Aorta (tissue), 5 donors: ENCODE data around the gene ZNF502. TPM values are rescaled to one million over a fixed set of nuclear protein-coding genes. Genes with fewer than 3 reads are reported as not detected.
A peak's percentile ranks its signal among the peaks of the same experiment; 100 is the strongest.

Experiments
- ATAC-seq: fragments of 200-7000 bp; cut with Tn5 transposase; one replicate; pipeline ENCODE4 v1.9.1; 2022; ENCODE audit warnings: moderate library complexity; ENCODE audit not compliant: low FRiP score
- DNase-seq, 2 donors: peaks; one replicate each; pipeline ENCODE4 v3.0.0-alpha.2; 2020
- H3K27ac ChIP-seq, 2 donors: one replicate each; pipeline ENCODE4 v1.5.1; 2013; ENCODE audit warnings: low read length in 2 of 2, mild to moderate bottlenecking in 2 of 2, moderate library complexity in 2 of 2, control low read depth in 1 of 2, inconsistent platforms in 1 of 2, low read depth in 1 of 2
- H3K27me3 ChIP-seq, 2 donors: one replicate each; pipeline ENCODE4 v1.6.1; 2013; ENCODE audit warnings: control low read depth in 1 of 2, low read length in 1 of 2, mild to moderate bottlenecking in 1 of 2, moderate library complexity in 1 of 2; ENCODE audit not compliant: insufficient read depth in 2 of 2, control insufficient read depth in 1 of 2
- H3K36me3 ChIP-seq, 2 donors: one replicate each; pipeline ENCODE4 v1.6.1; 2013; ENCODE audit warnings: control low read depth in 1 of 2, low read length in 1 of 2, mild to moderate bottlenecking in 1 of 2; ENCODE audit not compliant: insufficient read depth in 2 of 2, control insufficient read depth in 1 of 2
- H3K4me1 ChIP-seq, 2 donors: one replicate each; pipeline ENCODE4 v1.6.1; 2013; ENCODE audit warnings: low read length in 2 of 2, control low read depth in 1 of 2, mild to moderate bottlenecking in 1 of 2, moderate library complexity in 1 of 2; ENCODE audit not compliant: insufficient read depth in 2 of 2, control insufficient read depth in 1 of 2
- H3K4me3 ChIP-seq, 2 donors: one replicate each; pipeline ENCODE4 v1.5.1; 2013; ENCODE audit warnings: low read length in 2 of 2, control low read depth in 1 of 2, mild to moderate bottlenecking in 1 of 2
- H3K9me3 ChIP-seq: one replicate; pipeline ENCODE4 v1.6.1; 2013; ENCODE audit warnings: mild to moderate bottlenecking, low read length; ENCODE audit not compliant: control insufficient read depth
- WGBS, 2 donors: extraction: QIAGEN DNeasy Blood & Tissue Kit; methylation state at CpG; one replicate each; pipeline ENCODE4 v1.1.7; 2013; 5-methylcytosine and 5-hydroxymethylcytosine counted together
- intact Hi-C, 2 donors: fragments of 100-400 bp; cut with DNase I; formaldehyde crosslinking; loops; one replicate each; pipeline versions ENCODE4 v1.14.2 to v1.15.0; 2022
- polyA plus RNA-seq, 2 donors: library from polyadenylated mRNA; stranded (reverse); fragments of 200-250 nt; gene quantifications; one replicate each; pipeline ENCODE4 v1.2.3, GENCODE V29; 2013
- total RNA-seq, 2 donors: library from RNA; stranded (reverse); fragmentation: NEBNext Ultra II Directional; extraction: Animal tissue kit (Norgen Biotek cat#: 25700); gene quantifications; one replicate each; pipeline ENCODE4 v1.2.1, GENCODE V29; 2021
- donor health status: healthy with polysubstance abuse.
- donor health status: Bipolar disorder and iron deficiency.
- donor health status: DM: no; HTN: no; CAD: no.
- donor health status: DM: no; HTN: no; CAD: no.
- donor health status: DM: yes; HTN: yes; CAD: no.

The ZNF502 gene
- total and polyA plus RNA-seq, 4 donors: 2.5 to 5.9 (median 5.2) TPM

DNA sequence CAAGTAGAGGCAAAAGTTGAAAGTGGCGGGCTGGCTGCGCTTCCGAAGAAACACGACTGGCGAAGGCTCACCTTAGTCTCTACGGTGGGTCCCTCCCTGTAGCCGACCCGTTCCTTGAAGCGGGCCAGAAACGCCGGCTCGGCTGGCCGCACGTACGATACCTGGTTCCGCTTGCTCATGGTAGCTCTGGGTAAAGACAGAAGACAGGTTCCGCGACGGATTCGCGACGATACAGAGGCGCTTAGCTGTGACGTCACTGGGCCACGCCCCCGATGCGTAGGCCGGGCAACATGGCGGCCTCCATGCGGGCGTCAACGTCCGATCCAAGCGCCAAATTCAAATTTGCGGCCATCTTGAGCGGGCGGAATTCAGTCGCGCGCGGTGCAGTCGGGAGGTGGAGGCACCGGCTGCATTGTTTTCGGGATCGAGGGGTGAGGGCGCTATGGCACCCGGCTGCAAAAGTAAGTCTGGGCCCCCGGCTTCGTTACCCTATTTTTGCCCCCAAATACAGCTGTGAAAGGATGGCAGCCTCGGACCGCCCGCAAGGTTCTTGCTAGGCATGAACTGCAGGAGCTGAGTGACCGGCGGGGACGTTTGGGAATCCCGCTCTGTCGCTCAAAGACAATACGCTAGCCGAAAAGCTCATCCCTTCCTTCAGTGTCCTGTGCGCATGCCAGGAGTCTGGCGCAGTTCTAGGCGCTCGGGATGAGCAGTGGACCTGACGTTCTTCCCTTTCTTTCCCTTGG is 49.1 kb downstream of the ZNF502 start, which contains the start of the genes KIAA1143 and KIF15:
Gene KIAA1143, minus strand, starts transcription at position 196 of the 746 bp plus-strand sequence. Its CDS starts 17 bp downstream, at position 179.
Gene KIF15, plus strand, starts transcription at position 371 of the 746 bp plus-strand sequence. Its CDS starts 72 bp downstream, at position 443.
- WGBS, 2 donors: 1% methylated on average over 64 of the region's 64 CpGs

DNA sequence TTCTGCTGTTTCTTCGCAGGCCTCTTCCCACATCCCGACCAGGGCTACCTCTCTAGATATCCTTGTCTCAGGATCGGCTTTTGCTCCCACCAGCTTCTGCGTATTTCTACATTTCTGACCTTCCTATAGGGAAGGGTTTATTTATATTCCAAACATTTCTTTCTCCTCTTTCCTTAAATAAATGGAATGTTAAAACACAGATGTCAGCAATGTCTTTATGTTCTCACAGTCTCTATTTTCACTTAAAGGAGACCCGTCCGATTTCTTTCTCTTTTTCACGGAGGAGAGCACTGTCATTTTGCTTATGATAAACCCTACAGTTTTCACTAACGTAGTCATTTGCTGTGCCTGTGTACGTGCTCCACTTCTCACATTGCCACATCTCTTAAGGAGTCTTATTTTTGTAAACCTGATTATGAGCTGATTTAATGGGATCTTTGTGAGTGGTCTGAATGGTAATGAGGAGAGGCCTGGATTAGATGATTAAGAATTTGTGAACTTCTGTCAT is 49.8 kb downstream of the ZNF502 start:
- ATAC-seq (no peak), DNase-seq (no peak)
- Histone ChIP-seq H3K4me3 (peak overlapping the region; percentile 31 to 84), H3K27me3 (no peaks in the 10 kb centered on the region), H3K9me3 (no peaks in the 10 kb centered on the region), H3K27ac (no peak overlapping the region), H3K36me3 (no peaks in the 10 kb centered on the region), H3K4me1 (no peaks in the 10 kb centered on the region)
- 0% methylated on average over 9 of the region's 9 CpGs for WGBS, 2 donors
- intact Hi-C loops: loop anchor here (5.0 to 10.0 kb wide), 5 partner anchors 50 to 225 kb away; partner anchors contain the start of genes ZNF35 (in 1 of the 2) and ZNF502 (in 1 of the 2)

More for the DNA sequence above, 49.1 kb downstream of the ZNF502 start, which contains the start of the genes KIAA1143 and KIF15:
- H3K9me3 ChIP-seq: no peaks in the 10 kb centered on the region
- no peaks in the 10 kb centered on the region for H3K27me3 ChIP-seq
- DNase-seq (peak; percentile 98 to 99), ATAC-seq (peak; percentile 100)
- H3K27ac ChIP-seq: no peak within 1 kb of the TSS
- H3K4me3 ChIP-seq: peak within 1 kb of the TSS; percentile 73 to 84
- intact Hi-C loops: loop anchor here (1.0 to 10.0 kb wide), 7 partner anchors 31 to 224 kb away; partner anchors contain the start of genes TMEM42 (in 2 of the 2), ZNF35 (in 1 of the 2) and ZNF502 (in 1 of the 2)
- no peaks in the 10 kb centered on the region for H3K4me1 ChIP-seq
- no peaks in the 10 kb centered on the region for H3K36me3 ChIP-seq

DNA sequence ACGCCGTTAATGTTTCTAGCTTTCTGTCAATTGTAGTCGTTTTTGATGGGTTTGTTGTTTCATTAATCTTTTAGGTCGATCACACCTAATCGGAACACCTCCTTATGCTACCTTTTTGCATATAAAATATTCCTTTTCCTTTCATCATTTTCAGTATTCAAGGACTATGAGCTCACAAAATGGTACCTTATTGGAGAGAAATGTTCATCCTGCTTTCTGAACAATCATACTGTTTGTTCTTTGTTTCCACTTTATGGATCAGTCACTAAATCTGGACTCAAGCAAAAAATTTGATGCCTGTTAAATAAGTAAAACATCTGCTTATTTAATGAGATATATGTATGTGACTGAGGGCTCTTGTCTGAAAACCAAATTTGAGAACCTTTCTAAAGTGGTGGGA is 50.2 kb downstream of the ZNF502 start:
- H3K4me3 ChIP-seq: no peak overlapping the region
- no peak for ATAC-seq
- intact Hi-C loops: loop anchor here (5.0 to 10.0 kb wide), 5 partner anchors 50 to 225 kb away; partner anchors contain the start of genes ZNF35 (in 1 of the 2) and ZNF502 (in 1 of the 2)

DNA sequence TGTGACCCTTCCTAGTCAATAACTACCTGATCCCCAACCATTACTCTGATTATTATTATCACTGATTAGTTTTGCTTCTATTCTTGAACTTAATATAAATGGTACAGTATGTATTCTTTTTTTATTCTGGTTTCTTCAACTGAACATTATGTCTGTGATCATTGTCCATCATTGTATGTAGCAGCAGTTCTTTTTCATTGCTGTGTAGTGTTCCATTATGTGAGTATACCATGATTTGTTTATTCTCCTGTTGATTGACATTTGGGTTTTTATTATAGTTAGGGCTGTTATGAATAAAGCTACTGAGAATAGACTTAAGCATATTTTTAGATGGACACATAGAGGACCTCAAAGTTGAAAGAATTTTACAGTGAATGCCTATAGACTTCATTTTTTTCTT is 51.8 kb downstream of the ZNF502 start:
- H3K36me3 ChIP-seq: no peaks in the 10 kb centered on the region
- no peak overlapping the region for H3K27ac ChIP-seq
- H3K27me3 ChIP-seq: no peaks in the 10 kb centered on the region
- intact Hi-C loops: loop anchor here (5.0 to 10.0 kb wide), 5 partner anchors 52 to 227 kb away; partner anchors contain the start of genes ZNF35 (in 1 of the 2) and ZNF502 (in 1 of the 2)
- no peak for DNase-seq
- H3K9me3 ChIP-seq: no peaks in the 10 kb centered on the region
- no peak for ATAC-seq
- H3K4me3 ChIP-seq: no peak overlapping the region
- no peaks in the 10 kb centered on the region for H3K4me1 ChIP-seq

More for the DNA sequence above, 50.2 kb downstream of the ZNF502 start:
- Histone ChIP-seq H3K36me3 (no peaks in the 10 kb centered on the region), H3K9me3 (no peaks in the 10 kb centered on the region), H3K27me3 (no peaks in the 10 kb centered on the region), H3K27ac (no peak overlapping the region), H3K4me1 (no peaks in the 10 kb centered on the region)
- 22 to 32% methylated on average over 5 of the region's 5 CpGs for WGBS, 2 donors
- no peak for DNase-seq

DNA sequence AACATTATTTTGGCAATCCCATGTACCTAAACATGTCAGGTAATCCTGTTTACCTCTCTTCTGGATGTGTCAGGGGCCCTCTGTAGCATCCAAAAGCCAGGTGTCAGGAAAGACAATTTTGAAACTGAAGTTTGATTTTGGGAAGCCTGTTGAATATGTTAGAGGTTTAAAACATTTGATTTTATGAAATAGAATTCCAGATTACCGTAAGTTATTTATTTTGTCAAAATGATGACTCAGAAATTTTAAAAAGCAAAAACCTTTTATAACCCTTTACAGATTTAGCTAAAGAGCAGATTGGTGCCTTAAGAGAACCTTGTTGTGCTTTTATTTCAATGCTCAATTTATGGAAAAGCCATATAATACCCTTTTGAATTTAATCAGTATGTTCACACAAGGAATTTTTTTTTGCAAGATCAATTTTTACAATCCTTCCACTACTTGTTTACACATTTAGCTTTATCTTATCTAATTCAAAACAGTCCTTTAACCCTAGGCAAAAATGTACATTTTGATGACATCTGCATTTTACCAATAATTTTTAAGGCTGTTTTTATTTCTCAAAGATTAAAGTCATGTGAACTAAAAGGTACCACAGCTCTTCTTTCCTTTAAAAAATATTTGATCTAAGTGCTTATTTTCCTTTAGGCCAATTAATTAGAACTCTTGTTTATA is 59.1 kb downstream of the ZNF502 start:
- WGBS, 2 donors: 88 to 96% methylated on average over 1 of the region's 1 CpG
- no peaks in the 10 kb centered on the region for H3K9me3 ChIP-seq
- no peak overlapping the region for H3K4me3 ChIP-seq
- no peaks in the 10 kb centered on the region for H3K36me3 ChIP-seq
- no peaks in the 10 kb centered on the region for H3K4me1 ChIP-seq
- no peak for DNase-seq
- intact Hi-C loops: no loop called here
- H3K27me3 ChIP-seq: no peaks in the 10 kb centered on the region
- H3K27ac ChIP-seq: no peak overlapping the region
- ATAC-seq: no peak

DNA sequence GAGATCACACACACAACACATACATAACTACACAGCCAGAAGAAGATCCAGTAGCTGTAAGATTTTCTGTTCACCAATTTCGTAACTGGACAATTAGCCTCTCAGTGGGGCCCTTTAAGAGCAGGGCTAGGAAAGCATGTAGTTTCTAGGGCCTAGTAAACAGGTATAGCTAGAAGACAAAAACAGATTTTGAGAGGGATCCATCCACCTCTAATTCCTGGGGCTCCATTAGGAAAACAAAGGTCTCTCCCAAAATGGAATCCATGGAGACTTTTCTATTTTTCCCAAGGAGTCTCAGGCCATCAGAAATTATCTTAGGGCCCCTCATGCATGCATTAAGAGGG is 59.6 kb downstream of the ZNF502 start:
- intact Hi-C loops: no loop called here
- Histone ChIP-seq H3K4me1 (no peaks in the 10 kb centered on the region), H3K4me3 (no peak overlapping the region), H3K27ac (no peak overlapping the region), H3K9me3 (no peaks in the 10 kb centered on the region), H3K27me3 (no peaks in the 10 kb centered on the region), H3K36me3 (no peaks in the 10 kb centered on the region)
- ATAC-seq (no peak), DNase-seq (no peak)
- 97 to 98% methylated on average over 1 of the region's 1 CpG for WGBS, 2 donors

Other genes with a start within 250 kb of the ZNF502 start
- 10 to 100 TPM; 18.6 to 26.4 TPM for gene ZNF445, start 235.0 kb upstream of the ZNF502 start, total RNA-seq
- gene ZNF445, start 235.0 kb upstream of the ZNF502 start, polyA plus RNA-seq: 1 to 10 TPM; 4.1 to 6.5 TPM
- gene ZKSCAN7, start 157.5 kb upstream of the ZNF502 start, total RNA-seq: 1 to 10 TPM; 3.5 to 6.2 TPM
- 1 to 10 TPM in 1 of 2 donors, under 1 TPM in 1; 0.50 to 2.1 TPM for gene ZKSCAN7, start 157.5 kb upstream of the ZNF502 start, polyA plus RNA-seq
- 10 to 100 TPM in 1 of 2 donors, 1 to 10 TPM in 1; 8.1 to 11.5 TPM for gene ZNF660, start 127.7 kb upstream of the ZNF502 start, total RNA-seq
- 1 to 10 TPM; 1.1 to 1.8 TPM for gene ZNF660, start 127.7 kb upstream of the ZNF502 start, polyA plus RNA-seq
- gene ZNF197, start 87.6 kb upstream of the ZNF502 start, total RNA-seq: 10 to 100 TPM; 15.2 to 20.3 TPM
- gene ZNF197, start 87.6 kb upstream of the ZNF502 start, polyA plus RNA-seq: 1 to 10 TPM; 6.9 to 8.0 TPM
- gene ZNF35, start 63.9 kb upstream of the ZNF502 start, total RNA-seq: 10 to 100 TPM in 1 of 2 donors, 1 to 10 TPM in 1; 7.8 to 12.8 TPM
- gene ZNF35, start 63.9 kb upstream of the ZNF502 start, polyA plus RNA-seq: 1 to 10 TPM; 3.6 to 4.6 TPM
- 1 to 10 TPM; 4.6 to 7.3 TPM for gene ZNF501, start 17.0 kb downstream of the ZNF502 start, total RNA-seq
- gene ZNF501, start 17.0 kb downstream of the ZNF502 start, polyA plus RNA-seq: 1 to 10 TPM; 3.5 to 7.4 TPM
- gene KIAA1143, start 49.0 kb downstream of the ZNF502 start, total RNA-seq: 10 to 100 TPM; 21.3 to 33.0 TPM
- gene KIAA1143, start 49.0 kb downstream of the ZNF502 start, polyA plus RNA-seq: 10 to 100 TPM; 10.3 to 12.5 TPM
- gene KIF15, start 49.1 kb downstream of the ZNF502 start, total RNA-seq: under 1 TPM; 0.49 to 0.93 TPM
- gene KIF15, start 49.1 kb downstream of the ZNF502 start, polyA plus RNA-seq: 1 to 10 TPM in 1 of 2 donors, under 1 TPM in 1; 0.92 to 2.1 TPM
- 10 to 100 TPM in 1 of 2 donors, 1 to 10 TPM in 1; 7.9 to 10.6 TPM for gene TMEM42, start 149.3 kb downstream of the ZNF502 start, total RNA-seq
- 10 to 100 TPM; 14.1 to 19.1 TPM for gene TMEM42, start 149.3 kb downstream of the ZNF502 start, polyA plus RNA-seq
- not detected for gene TGM4, start 161.9 kb downstream of the ZNF502 start, total RNA-seq
- gene TGM4, start 161.9 kb downstream of the ZNF502 start, polyA plus RNA-seq: not detected